Activated naive CD8-positive, alpha-beta T cell treated with anti-CD3 and anti-CD28 coated beads, Interleukin-2, amount 50 U/mL, for 24 hours (primary cell): ENCODE results near the gene ZCCHC14.
"Not testable (repeated sequence)": the region's sequence is repeated elsewhere in the genome, so short reads cannot be mapped to it uniquely, and the experiment has no call there.

Source experiments
- ATAC-seq: fragments of 150-1000 bp; cut with Tn5 transposase; one replicate; pipeline ENCODE4 v1.10.0; 2021
- DNase-seq: peaks from one replicate; pipeline ENCODE4 v3.0.0; 2021
- H3K27ac Mint-ChIP-seq: one replicate; pipeline ENCODE4 v1.8.0; 2021; ENCODE audit warnings: mild to moderate bottlenecking, mixed read lengths
- H3K27me3 Mint-ChIP-seq: one replicate; pipeline ENCODE4 v1.8.0; 2021; ENCODE audit warnings: mixed read lengths
- H3K36me3 Mint-ChIP-seq: one replicate; pipeline ENCODE4 v1.8.0; 2021; ENCODE audit warnings: low read depth, mixed read lengths
- H3K4me1 Mint-ChIP-seq: one replicate; pipeline ENCODE4 v1.8.0; 2021; ENCODE audit warnings: mixed read lengths
- H3K4me3 Mint-ChIP-seq: one replicate; pipeline ENCODE4 v1.8.0; 2021; ENCODE audit warnings: mild to moderate bottlenecking, moderate library complexity, mixed read lengths
- H3K9me3 Mint-ChIP-seq: one replicate; pipeline ENCODE4 v1.8.0; 2021; ENCODE audit warnings: mixed read lengths

The ZCCHC14 gene

GRCh38 chr16:87515475-87516330 is 22.9 kb upstream of the ZCCHC14 start:
- H3K27ac Mint-ChIP-seq: no peak overlapping the region

GRCh38 chr16:87509778-87510177 is 17.0 kb upstream of the ZCCHC14 start:
- not testable (repeated sequence) for H3K4me1 Mint-ChIP-seq, H3K9me3 Mint-ChIP-seq, ATAC-seq, H3K36me3 Mint-ChIP-seq, H3K4me3 Mint-ChIP-seq, H3K27ac Mint-ChIP-seq, DNase-seq
- H3K27me3 Mint-ChIP-seq: peaks cover 34% of the 10 kb centered on the region

More at GRCh38 chr16:87515475-87516330, 22.9 kb upstream of the ZCCHC14 start:
- peaks cover 11% of the 10 kb centered on the region for H3K27me3 Mint-ChIP-seq
- no peak overlapping the region for H3K4me3 Mint-ChIP-seq
- H3K9me3 Mint-ChIP-seq: no peaks in the 10 kb centered on the region
- no peak for DNase-seq
- H3K36me3 Mint-ChIP-seq: no peaks in the 10 kb centered on the region
- no peak for ATAC-seq
- peaks cover 3% of the 10 kb centered on the region for H3K4me1 Mint-ChIP-seq

GRCh38 chr16:87507351-87508069 is 14.7 kb upstream of the ZCCHC14 start:
- Mint-ChIP-seq H3K4me3 (no peak overlapping the region), H3K4me1 (no peaks in the 10 kb centered on the region), H3K36me3 (no peaks in the 10 kb centered on the region), H3K27ac (no peak overlapping the region), H3K27me3 (peaks cover 34% of the 10 kb centered on the region), H3K9me3 (no peaks in the 10 kb centered on the region)
- DNase-seq (no peak), ATAC-seq (no peak)

GRCh38 chr16:87506423-87507350 is 13.9 kb upstream of the ZCCHC14 start:
- no peak for DNase-seq
- H3K9me3 Mint-ChIP-seq: no peaks in the 10 kb centered on the region
- H3K27me3 Mint-ChIP-seq: peaks cover 34% of the 10 kb centered on the region
- H3K27ac Mint-ChIP-seq: no peak overlapping the region
- no peaks in the 10 kb centered on the region for H3K36me3 Mint-ChIP-seq
- H3K4me3 Mint-ChIP-seq: no peak overlapping the region
- ATAC-seq: no peak
- H3K4me1 Mint-ChIP-seq: no peaks in the 10 kb centered on the region

GRCh38 chr16:87505834-87506233 is 13.0 kb upstream of the ZCCHC14 start:
- no peaks in the 10 kb centered on the region for H3K4me1 Mint-ChIP-seq
- no peaks in the 10 kb centered on the region for H3K9me3 Mint-ChIP-seq
- H3K27me3 Mint-ChIP-seq: peaks cover 34% of the 10 kb centered on the region
- no peak overlapping the region for H3K27ac Mint-ChIP-seq
- H3K36me3 Mint-ChIP-seq: no peaks in the 10 kb centered on the region
- DNase-seq: no peak
- H3K4me3 Mint-ChIP-seq: no peak overlapping the region
- no peak for ATAC-seq

GRCh38 chr16:87503232-87503937 is 10.6 kb upstream of the ZCCHC14 start:
- not testable (repeated sequence) for H3K27ac Mint-ChIP-seq, H3K4me1 Mint-ChIP-seq, H3K9me3 Mint-ChIP-seq, H3K4me3 Mint-ChIP-seq, ATAC-seq, H3K36me3 Mint-ChIP-seq, DNase-seq
- H3K27me3 Mint-ChIP-seq: peaks cover 31% of the 10 kb centered on the region

- Mint-ChIP-seq H3K27me3 (peaks cover 26% of the 10 kb centered on the region), H3K36me3 (no peaks in the 10 kb centered on the region), H3K9me3 (no peaks in the 10 kb centered on the region), H3K4me1 (no peaks in the 10 kb centered on the region), H3K4me3 (no peak overlapping the region), H3K27ac (no peak overlapping the region)
- no peak for DNase-seq
- ATAC-seq: no peak
Measured at GRCh38 chr16:87502308-87502969, 9.6 kb upstream of the ZCCHC14 start.

GRCh38 chr16:87501117-87501516 is 8.3 kb upstream of the ZCCHC14 start:
- no peak overlapping the region for H3K4me3 Mint-ChIP-seq
- no peaks in the 10 kb centered on the region for H3K36me3 Mint-ChIP-seq
- no peak for ATAC-seq
- no peaks in the 10 kb centered on the region for H3K9me3 Mint-ChIP-seq
- peaks cover 22% of the 10 kb centered on the region for H3K27me3 Mint-ChIP-seq
- peaks cover 8% of the 10 kb centered on the region for H3K4me1 Mint-ChIP-seq
- DNase-seq: no peak
- no peak overlapping the region for H3K27ac Mint-ChIP-seq

GRCh38 chr16:87499189-87499486 is 6.3 kb upstream of the ZCCHC14 start:
- Mint-ChIP-seq H3K4me1 (peaks cover 15% of the 10 kb centered on the region), H3K27me3 (peaks cover 23% of the 10 kb centered on the region), H3K36me3 (no peaks in the 10 kb centered on the region), H3K9me3 (no peaks in the 10 kb centered on the region), H3K27ac (no peak overlapping the region), H3K4me3 (no peak overlapping the region)
- ATAC-seq (no peak), DNase-seq (no peak)

GRCh38 chr16:87498324-87499188 is 5.7 kb upstream of the ZCCHC14 start:
- Mint-ChIP-seq H3K27me3 (peaks cover 23% of the 10 kb centered on the region), H3K36me3 (no peaks in the 10 kb centered on the region), H3K27ac (no peak overlapping the region), H3K4me1 (peaks cover 19% of the 10 kb centered on the region), H3K9me3 (no peaks in the 10 kb centered on the region), H3K4me3 (no peak overlapping the region)
- no peak for DNase-seq
- no peak for ATAC-seq

- not testable (repeated sequence) for H3K9me3 Mint-ChIP-seq, DNase-seq
Measured at GRCh38 chr16:87497767-87498290, 5.0 kb upstream of the ZCCHC14 start.

GRCh38 chr16:87497023-87497766 is 4.4 kb upstream of the ZCCHC14 start:
- H3K9me3 Mint-ChIP-seq, ATAC-seq, H3K36me3 Mint-ChIP-seq, DNase-seq, H3K27ac Mint-ChIP-seq, H3K4me3 Mint-ChIP-seq: not testable (repeated sequence)
- Mint-ChIP-seq H3K27me3 (peaks cover 23% of the 10 kb centered on the region), H3K4me1 (peaks cover 22% of the 10 kb centered on the region)

More at GRCh38 chr16:87497767-87498290, 5.0 kb upstream of the ZCCHC14 start:
- H3K4me3 Mint-ChIP-seq, ATAC-seq, H3K36me3 Mint-ChIP-seq, H3K27ac Mint-ChIP-seq: not testable (repeated sequence)
- Mint-ChIP-seq H3K4me1 (peaks cover 22% of the 10 kb centered on the region), H3K27me3 (peaks cover 23% of the 10 kb centered on the region)
